Calu3 (cell line): Measurements from ENCODE around the gene UAP1L1. TPM values are rescaled to one million over a fixed set of nuclear protein-coding genes. Genes with fewer than 3 reads are reported as not detected.

Experiments used
- BruUV-seq: library from RNA; stranded (reverse); fragments of 400-500 nt; replicated peaks from 2 replicates; lab custom pipeline; 2021; lab: Mats Ljungman, UMichigan
- CTCF ChIA-PET: fragments of 300-600 bp; sonication (Branson Sonifier 250); formaldehyde crosslinking; loops from one replicate; lab custom pipeline; 2022; ENCODE audit warnings: antibody characterized with exemption; lab: Charles Lee
- DNase-seq: peaks from one replicate; pipeline ENCODE4 v3.0.0; 2022
- H3K27ac Mint-ChIP-seq: one replicate; pipeline ENCODE4 v1.8.0; 2022; ENCODE audit warnings: mixed read lengths; ENCODE audit not compliant: unreplicated experiment
- H3K27me3 Mint-ChIP-seq: one replicate; pipeline ENCODE4 v1.8.0; 2022; ENCODE audit warnings: mixed read lengths; ENCODE audit not compliant: unreplicated experiment
- H3K36me3 Mint-ChIP-seq: one replicate; pipeline ENCODE4 v1.8.0; 2022; ENCODE audit warnings: mild to moderate bottlenecking, moderate library complexity, mixed read lengths; ENCODE audit not compliant: insufficient read depth, unreplicated experiment
- H3K4me1 Mint-ChIP-seq: one replicate; pipeline ENCODE4 v1.8.0; 2022; ENCODE audit warnings: mild to moderate bottlenecking, low read depth, mixed read lengths; ENCODE audit not compliant: unreplicated experiment
- H3K4me3 Mint-ChIP-seq: one replicate; pipeline ENCODE4 v1.8.0; 2022; ENCODE audit warnings: mild to moderate bottlenecking, low read depth, moderate library complexity, mixed read lengths; ENCODE audit not compliant: unreplicated experiment
- H3K9me3 Mint-ChIP-seq: one replicate; pipeline ENCODE4 v1.8.0; 2022; ENCODE audit warnings: low read depth, mixed read lengths; ENCODE audit not compliant: unreplicated experiment
- CTCF ChIP-seq: fragments of 200-600 bp; IDR thresholded peaks from one replicate; pipeline ENCODE4 v1.8.0; 2022; ENCODE audit warnings: antibody characterized with exemption; ENCODE audit not compliant: unreplicated experiment
- intact Hi-C: fragments of 100-400 bp; cut with micrococcal nuclease; formaldehyde crosslinking; loops from one replicate; pipeline ENCODE4 v1.10.0; 2022; ENCODE audit not compliant: unreplicated experiment
- total RNA-seq: library from RNA; stranded (reverse); gene quantifications from 2 replicates; pipeline ENCODE4 v1.2.3, GENCODE V29; 2022

UAP1L1 gene
- total RNA-seq, 1 experiment from 2014 or later, result 9.1 TPM

GRCh38 chr9:137080260-137081122, 3.2 kb downstream of the UAP1L1 start:
- intact Hi-C loops, result no loop called here
- TF ChIP-seq CTCF, result no peak
- peaks cover 3% of the 10 kb centered on the region for H3K4me1 Mint-ChIP-seq
- no TSS peak for BruUV-seq
- DNase-seq, result no peak
- H3K27me3 Mint-ChIP-seq, result no peaks in the 10 kb centered on the region
- H3K36me3 Mint-ChIP-seq, result peaks cover 18% of the 10 kb centered on the region
- CTCF ChIA-PET, result no interaction called here
- H3K9me3 Mint-ChIP-seq, result no peaks in the 10 kb centered on the region
- no peak overlapping the region for H3K27ac Mint-ChIP-seq
- H3K4me3 Mint-ChIP-seq, result no peak overlapping the region

- intact Hi-C loops, result no loop called here
- no TSS peak for BruUV-seq
- Mint-ChIP-seq H3K27me3 (no peaks in the 10 kb centered on the region), H3K4me1 (peaks cover 6% of the 10 kb centered on the region), H3K9me3 (no peaks in the 10 kb centered on the region), H3K36me3 (peaks cover 34% of the 10 kb centered on the region), H3K27ac (no peak overlapping the region), H3K4me3 (no peak overlapping the region)
- CTCF ChIA-PET, result no interaction called here
- DNase-seq, result no peak
- TF ChIP-seq CTCF, result no peak
These were observed 5.1 kb downstream of the UAP1L1 start for GRCh38 chr9:137082222-137082924.

GRCh38 chr9:137082925-137083290, 5.6 kb downstream of the UAP1L1 start:
- no peak for DNase-seq
- H3K27ac Mint-ChIP-seq, result no peak overlapping the region
- peaks cover 6% of the 10 kb centered on the region for H3K4me1 Mint-ChIP-seq
- no peak overlapping the region for H3K4me3 Mint-ChIP-seq
- no peak for TF ChIP-seq CTCF
- peaks cover 40% of the 10 kb centered on the region for H3K36me3 Mint-ChIP-seq
- CTCF ChIA-PET, result interaction anchor here (0.7 kb wide), 1 partner anchor 9 kb away, joined by 3 read pairs; no protein-coding TSS in a partner anchor
- intact Hi-C loops, result no loop called here
- no TSS peak for BruUV-seq
- H3K9me3 Mint-ChIP-seq, result no peaks in the 10 kb centered on the region
- H3K27me3 Mint-ChIP-seq, result no peaks in the 10 kb centered on the region

- Mint-ChIP-seq H3K36me3 (peaks cover 40% of the 10 kb centered on the region), H3K4me1 (peaks cover 6% of the 10 kb centered on the region), H3K27ac (peak overlapping the region; percentile 27), H3K27me3 (no peaks in the 10 kb centered on the region), H3K9me3 (no peaks in the 10 kb centered on the region), H3K4me3 (no peak overlapping the region)
- CTCF ChIA-PET, result interaction anchor here (0.7 to 1.2 kb wide), 2 partner anchors 9 to 37 kb away, joined by 3 read pairs; no protein-coding TSS in a partner anchor
- intact Hi-C loops, result no loop called here
- peak; percentile 81 for DNase-seq
- TF ChIP-seq CTCF, result no peak
- no TSS peak for BruUV-seq
These were observed 6.2 kb downstream of the UAP1L1 start for GRCh38 chr9:137083394-137084004.
